H1 (cell line): ENCODE measurements around the gene PIK3R1. TPM values are rescaled to one million over a fixed set of nuclear protein-coding genes. Genes with fewer than 3 reads are reported as not detected.

ENCODE experiments used
- CTCF ChIA-PET: fragments of 300-600 bp; sonication (Branson Sonifier 250); formaldehyde crosslinking; loops from one replicate; lab custom pipeline; 2021; ENCODE audit not compliant: partially characterized antibody; lab: Charles Lee
- POLR2A ChIA-PET: fragments of 300-600 bp; sonication (Branson Sonifier 250); formaldehyde crosslinking; loops from one replicate; lab custom pipeline; 2021; ENCODE audit warnings: inconsistent platforms; ENCODE audit not compliant: partially characterized antibody; lab: Charles Lee
- DNase-seq, 2 experiments: peaks; one replicate each; pipeline versions ENCODE4 v3.0.0 to v3.0.0-alpha.2; 2010 to 2022; ENCODE audit warnings: low spot score in 2 of 2, low read depth in 1 of 2, mixed read lengths in 1 of 2
- FAIRE-seq: peaks from 2 replicates; lab custom pipeline; 2011; peaks lifted over from hg19 to GRCh38; lab: Jason Lieb, UNC
- H2AFZ ChIP-seq: 2 replicates; pipeline ENCODE4 v1.8.1; 2012; ENCODE audit warnings: low read length, inconsistent platforms
- H2AK5ac ChIP-seq: 2 replicates; pipeline ENCODE4 v1.6.1; 2013; ENCODE audit warnings: low read depth, low read length
- H2BK120ac ChIP-seq: replicated peaks from 2 replicates; pipeline ENCODE3; 2013; ENCODE audit warnings: low read depth, low read length, inconsistent platforms
- H2BK12ac ChIP-seq: 2 replicates; pipeline ENCODE4 v1.6.1; 2013; ENCODE audit warnings: low read depth, low read length
- H2BK15ac ChIP-seq: 2 replicates; pipeline ENCODE4 v1.6.1; 2013; ENCODE audit warnings: low read length
- H2BK20ac ChIP-seq: 2 replicates; pipeline ENCODE4 v1.6.1; 2013; ENCODE audit warnings: low read length
- H2BK5ac ChIP-seq: 2 replicates; pipeline ENCODE4 v1.6.1; 2013; ENCODE audit warnings: low read depth, low read length
- H3K14ac ChIP-seq: 2 replicates; pipeline ENCODE4 v1.6.1; 2013; ENCODE audit warnings: inconsistent platforms; ENCODE audit not compliant: insufficient read length
- H3K18ac ChIP-seq: 2 replicates; pipeline ENCODE4 v1.6.1; 2013; ENCODE audit warnings: low read length; ENCODE audit errors: extremely low read depth
- H3K23ac ChIP-seq: 2 replicates; pipeline ENCODE4 v1.6.1; 2013; ENCODE audit warnings: inconsistent platforms; ENCODE audit not compliant: insufficient read length
- H3K23me2 ChIP-seq: 2 replicates; pipeline ENCODE4 v1.6.1; 2013; ENCODE audit warnings: low read depth, low read length
- H3K27ac ChIP-seq: 2 replicates; pipeline ENCODE4 v1.6.1; 2011; ENCODE audit warnings: low read depth, low read length, inconsistent platforms
- H3K27me3 ChIP-seq, 4 experiments: replicated peaks in 1 of 4; 1 replicate in 1 of 4; 2 replicates in 3 of 4; pipeline versions ENCODE4 v1.6.1 to v1.8.1; 2011 to 2013; ENCODE audit warnings: low read length in 3 of 4, mild to moderate bottlenecking in 3 of 4, inconsistent platforms in 2 of 4, mixed read lengths in 2 of 4, moderate library complexity in 1 of 4; ENCODE audit not compliant: control insufficient read depth in 3 of 4, insufficient read depth in 3 of 4; ENCODE audit errors: extremely low read depth in 1 of 4
- H3K36me3 ChIP-seq, 4 experiments: 2 replicates each; pipeline versions ENCODE4 v1.6.1 to v1.8.1; 2011 to 2013; ENCODE audit warnings: mild to moderate bottlenecking in 4 of 4, low read length in 3 of 4, moderate library complexity in 2 of 4, control low read depth in 1 of 4, inconsistent platforms in 1 of 4; ENCODE audit not compliant: insufficient read depth in 4 of 4, control insufficient read depth in 2 of 4
- H3K4ac ChIP-seq: replicated peaks from 2 replicates; pipeline ENCODE3; 2013; ENCODE audit warnings: low read length, low read depth, mixed read lengths, inconsistent platforms; ENCODE audit not compliant: insufficient read length
- H3K4me1 ChIP-seq, 4 experiments: replicated peaks in 1 of 4; 1 replicate in 1 of 4; 2 replicates in 3 of 4; pipeline versions ENCODE4 v1.6.1 to v1.8.1; 2011 to 2013; ENCODE audit warnings: low read length in 3 of 4, inconsistent platforms in 2 of 4, mixed read lengths in 1 of 4; ENCODE audit not compliant: insufficient read depth in 4 of 4, control insufficient read depth in 3 of 4
- H3K4me2 ChIP-seq, 2 experiments: 2 replicates each; pipeline versions ENCODE4 v1.6.1 to v1.8.1; 2011 to 2013; ENCODE audit warnings: low read depth in 2 of 2, low read length in 2 of 2, control low read depth in 1 of 2, inconsistent platforms in 1 of 2, mild to moderate bottlenecking in 1 of 2; ENCODE audit not compliant: insufficient read depth in 1 of 2
- H3K4me3 ChIP-seq, 4 experiments: fragments of 200-600, 300-600 bp in 1 of 4; sonication (generic), shearing (Covaris generic), sonication (Bioruptor Twin) in 1 of 4; 2 replicates each; pipeline versions ENCODE4 v1.5.1 to v1.8.1; 2011 to 2016; ENCODE audit warnings: low read length in 4 of 4, low read depth in 3 of 4, control low read depth in 2 of 4, inconsistent platforms in 2 of 4, mild to moderate bottlenecking in 2 of 4, mixed read lengths in 1 of 4, moderate library complexity in 1 of 4; ENCODE audit not compliant: insufficient read depth in 2 of 4; ENCODE audit errors: extremely low read depth in 1 of 4
- H3K56ac ChIP-seq: replicated peaks from 2 replicates; pipeline ENCODE3; 2013; ENCODE audit warnings: low read depth, mild to moderate bottlenecking, mixed read lengths, low read length, inconsistent platforms; ENCODE audit not compliant: insufficient read length
- H3K79me1 ChIP-seq: 2 replicates; pipeline ENCODE4 v1.6.1; 2013; ENCODE audit warnings: low read depth, low read length, control low read depth
- H3K79me2 ChIP-seq, 2 experiments: 2 replicates each; pipeline versions ENCODE4 v1.6.1 to v1.8.1; 2012 to 2013; ENCODE audit warnings: low read length in 2 of 2, mild to moderate bottlenecking in 2 of 2, inconsistent platforms in 1 of 2; ENCODE audit not compliant: insufficient read depth in 2 of 2, control insufficient read depth in 1 of 2
- H3K9ac ChIP-seq, 4 experiments: replicated peaks in 1 of 4; 1 replicate in 1 of 4; 2 replicates in 3 of 4; pipeline versions ENCODE4 v1.6.1 to v1.8.1; 2011 to 2013; ENCODE audit warnings: low read depth in 3 of 4, low read length in 3 of 4, control low read depth in 2 of 4, mild to moderate bottlenecking in 2 of 4, moderate library complexity in 2 of 4, inconsistent platforms in 1 of 4; ENCODE audit errors: extremely low read depth in 1 of 4
- H3K9me3 ChIP-seq, 2 experiments: 2 replicates each; pipeline versions ENCODE4 v1.6.1 to v1.8.1; 2012 to 2013; ENCODE audit warnings: mild to moderate bottlenecking in 2 of 2, moderate library complexity in 2 of 2, control low read depth in 1 of 2, inconsistent platforms in 1 of 2, low read depth in 1 of 2, low read length in 1 of 2, mixed read lengths in 1 of 2; ENCODE audit not compliant: insufficient read depth in 2 of 2
- H4K20me1 ChIP-seq, 2 experiments: replicated peaks in 1 of 2; 2 replicates each; pipeline versions ENCODE3 to v1.8.1; 2011 to 2013; ENCODE audit warnings: inconsistent platforms in 2 of 2, low read length in 2 of 2, mild to moderate bottlenecking in 1 of 2; ENCODE audit not compliant: insufficient read depth in 2 of 2, control insufficient read depth in 1 of 2
- H4K5ac ChIP-seq: 2 replicates; pipeline ENCODE4 v1.6.1; 2013; ENCODE audit warnings: low read length, low read depth, mixed read lengths, inconsistent platforms; ENCODE audit not compliant: insufficient read length
- H4K8ac ChIP-seq: 2 replicates; pipeline ENCODE4 v1.8.0; 2013; ENCODE audit warnings: mild to moderate bottlenecking, moderate library complexity, low read length, inconsistent platforms; ENCODE audit not compliant: insufficient read depth; ENCODE audit errors: extremely low read depth
- H4K91ac ChIP-seq: replicated peaks from 2 replicates; pipeline ENCODE3; 2013; ENCODE audit warnings: low read length, mixed read lengths, inconsistent platforms; ENCODE audit not compliant: insufficient read length
- CBX8 ChIP-seq: fragments of 300-800, 300-1000 bp; sonication (generic); IDR thresholded peaks from 2 replicates; pipeline ENCODE4 v1.7.1; 2016; ENCODE audit warnings: low read depth, low read length, borderline replicate concordance
- RAD21 ChIP-seq, 2 experiments: IDR thresholded peaks in 1 of 2; conservative IDR thresholded peaks in 1 of 2; 2 replicates each; pipeline ENCODE4 v1.6.1; 2011; ENCODE audit warnings: low read depth in 2 of 2, low read length in 2 of 2, improper control_type of control experiment in 1 of 2, inconsistent platforms in 1 of 2, mild to moderate bottlenecking in 1 of 2, moderate library complexity in 1 of 2
- SRF ChIP-seq: IDR thresholded peaks from 2 replicates; pipeline ENCODE4 v1.6.1; 2011; ENCODE audit warnings: mild to moderate bottlenecking, low read depth, low read length, moderate library complexity
- TCF12 ChIP-seq: IDR thresholded peaks from 2 replicates; pipeline ENCODE4 v1.6.1; 2011; ENCODE audit warnings: low read depth, mild to moderate bottlenecking, low read length
- WGBS, 2 experiments: shearing (Covaris generic) in 1 of 2; methylation state at CpG; one replicate each; pipeline versions ENCODE4 v1.1.6 to v1.1.7; 2013 to 2015; ENCODE audit warnings: low lambda C conversion rate in 2 of 2, mixed read lengths in 2 of 2, inconsistent platforms in 1 of 2, low coverage in 1 of 2, missing lambda C conversion rate in 1 of 2; ENCODE audit not compliant: insufficient replicate concordance in 2 of 2, insufficient coverage in 1 of 2, insufficient read length in 1 of 2; ENCODE audit errors: extremely low coverage in 1 of 2, missing lambda C conversion rate in 1 of 2; 5-methylcytosine and 5-hydroxymethylcytosine counted together
- polyA plus RNA-seq, 7 experiments: library from polyadenylated mRNA; depleted of rRNA in 3 of 7; stranded (reverse) in 5 of 7; unstranded in 2 of 7; fragments of >200 nt in 5 of 7; fragments of 200-250 nt in 2 of 7; gene quantifications; 1 replicate in 5 of 7; 2 replicates in 1 of 7; 4 replicates in 1 of 7; pipeline versions ENCODE4 v1.2.1 to v1.2.3, GENCODE V29; 2011 to 2013; ENCODE audit warnings: missing spikeins in 2 of 7, mixed read lengths in 2 of 7
- total RNA-seq: library from RNA; stranded (reverse); fragmentation: NEBNext Ultra II Directional; extraction: Animal tissue kit (Norgen Biotek cat#: 25700); gene quantifications from 2 replicates; pipeline ENCODE4 v1.2.1, GENCODE V29; 2021

Gene PIK3R1
- total and polyA plus RNA-seq, 2 of the 8 experiments (the other 6 are each of a cell fraction or from before 2014, with no cell fraction given), result 2.3 to 13.7 TPM

DNA sequence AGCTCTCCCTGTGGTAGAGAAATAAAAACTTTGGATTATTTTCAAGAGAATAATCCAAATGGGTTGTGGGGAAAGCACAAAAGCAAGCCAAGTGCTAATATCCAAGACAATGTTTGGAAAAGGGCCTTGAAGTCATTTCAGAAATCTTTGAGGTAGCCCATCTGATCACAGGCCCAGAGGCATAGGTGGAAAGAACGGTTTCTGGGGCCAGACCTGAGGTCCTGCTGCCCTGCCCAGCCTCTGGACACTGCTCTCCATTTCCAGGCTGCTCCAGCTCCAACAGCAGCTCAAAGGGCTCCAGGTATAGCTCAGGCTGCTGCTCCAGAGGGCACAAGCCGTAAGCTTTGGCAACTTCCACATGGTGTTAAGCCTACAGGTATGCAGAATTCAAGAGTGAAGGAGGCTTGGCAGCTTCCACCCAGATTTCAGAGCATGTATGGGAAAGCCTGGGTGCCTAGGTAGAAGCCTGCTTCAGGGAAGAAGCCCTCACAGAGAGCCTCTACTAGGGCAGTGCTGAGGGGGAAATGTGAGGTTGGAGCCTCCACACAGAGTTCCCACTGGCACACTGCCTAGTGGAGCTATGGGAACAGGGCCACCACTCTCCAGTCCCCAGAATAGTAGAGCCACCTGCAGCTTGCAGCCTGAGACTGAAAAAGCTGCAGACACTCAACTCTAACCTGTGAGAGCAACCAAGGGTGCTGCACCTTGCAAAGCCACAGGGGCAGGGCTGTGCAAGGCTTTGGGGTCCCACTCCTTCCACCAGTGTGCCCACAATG, 133.1 kb downstream of the PIK3R1 start:
- H2BK15ac ChIP-seq, result no peak overlapping the region
- H3K23ac ChIP-seq, result no peak overlapping the region
- H4K20me1 ChIP-seq, result no peaks in the 10 kb centered on the region
- no peaks in the 10 kb centered on the region for H3K79me1 ChIP-seq
- H3K27ac ChIP-seq, result no peak overlapping the region
- DNase-seq (no peak), FAIRE-seq (no peak)
- H3K9me3 ChIP-seq, result 0 out of 4 replicates have a peak, but pooled peaks cover 0 to 4% of the 10 kb centered on the region in 2 experiments
- H3K27me3 ChIP-seq, result no peaks in the 10 kb centered on the region
- no peak overlapping the region for H2AFZ ChIP-seq
- H4K8ac ChIP-seq, result no peak overlapping the region; the same call in 1 of the 2 replicates
- H3K79me2 ChIP-seq, result no peaks in the 10 kb centered on the region
- no peaks in the 10 kb centered on the region for H3K23me2 ChIP-seq
- H3K14ac ChIP-seq, result no peak overlapping the region
- no peak overlapping the region for H3K9ac ChIP-seq
- no peak overlapping the region for H2BK20ac ChIP-seq
- no peak overlapping the region for H2BK12ac ChIP-seq
- H3K18ac ChIP-seq, result no peak overlapping the region
- no peak overlapping the region for H2BK5ac ChIP-seq
- no peak overlapping the region for H3K4me2 ChIP-seq
- no peak overlapping the region for H3K4ac ChIP-seq
- no peak overlapping the region for H4K91ac ChIP-seq
- 0 out of 7 replicates have a peak, but pooled peaks cover 0 to 2% (median under 1%) of the 10 kb centered on the region in 4 experiments for H3K4me1 ChIP-seq
- no peak overlapping the region for H3K56ac ChIP-seq
- WGBS, 2 experiments, result 91% methylated on average over 2 of the region's 2 CpGs; no CpG with 5 or more reads in 1 of the 2 experiments
- ChIA-PET CTCF (interaction anchor here (1.4 kb wide), 1 partner anchor 17 kb away, joined by 7 read pairs; no protein-coding TSS in a partner anchor), POLR2A (no interaction called here)
- no peaks in the 10 kb centered on the region for H3K36me3 ChIP-seq
- H2AK5ac ChIP-seq, result no peak overlapping the region
- no peak overlapping the region for H2BK120ac ChIP-seq
- H4K5ac ChIP-seq, result no peak overlapping the region
- no peak overlapping the region for H3K4me3 ChIP-seq
- TF ChIP-seq SRF (no peak), TCF12 (no peak), RAD21 (IDR thresholded peaks at IDR 0.05 in 1 of 2, conservative IDR thresholded peaks at IDR 0.05 in 1 of 2; ENCODE audit: low read depth in 2 of 2, low read length in 2 of 2) (no peak), CBX8 (no peak)
